Prostate gland (tissue), 2 donors: ENCODE data around the gene FOXD2.

Source experiments
- CTCF ChIP-seq, 4 experiments: fragments of 200-600 bp in 2 of 4; fragments of 450-650 bp in 2 of 4; sonication (generic) in 2 of 4; IDR thresholded peaks; 1 replicate in 3 of 4; 2 replicates in 1 of 4; pipeline ENCODE4 v1.5.1; 2016 to 2019; ENCODE audit warnings: antibody characterized with exemption in 4 of 4, mild to moderate bottlenecking in 2 of 4, moderate library complexity in 2 of 4
- POLR2A ChIP-seq: fragments of 450-650 bp; IDR thresholded peaks from one replicate; pipeline ENCODE4 v1.6.1; 2016; ENCODE audit warnings: antibody characterized with exemption, mild to moderate bottlenecking

- TF ChIP-seq CTCF (IDR thresholded peaks at IDR 0.05) (no peak), POLR2A (no peak)
These were observed 17.3 kb upstream of the FOXD2 start for GRCh38 chr1:47420547-47420946.
